ENCODE data around the gene EDAR.

The EDAR gene

GRCh38 chr2:108949316-108950239 is 39.4 kb downstream of the EDAR start:
- Histone ChIP-seq H3K27me3 (ENCODE audit: insufficient read depth, low read length) (no peaks in the 10 kb centered on the region; the same call in 1 of the 2 replicates), H3K9me2 (ENCODE audit: low read depth, low read length) (no peaks in the 10 kb centered on the region), H3K79me2 (ENCODE audit: insufficient read depth, low read length) (no peaks in the 10 kb centered on the region), H3K9me3 (ENCODE audit: low read length) (peaks cover 3% of the 10 kb centered on the region; the same call in 1 of the 2 replicates), H2AFZ (ENCODE audit: low read length) (no peak overlapping the region), H3F3A (ENCODE audit: insufficient read depth, low read length) (no peaks in the 10 kb centered on the region), H4K20me1 (ENCODE audit: insufficient read depth, low read length) (no peaks in the 10 kb centered on the region), H3K4me2 (ENCODE audit: low read length) (no peak overlapping the region), H3K4me3 (ENCODE audit: low read depth, low read length, poor library complexity, severe bottlenecking) (no peak overlapping the region), H3K36me3 (ENCODE audit: insufficient read depth, low read length) (no peaks in the 10 kb centered on the region; the same call in 1 of the 2 replicates), H3K4me1 (ENCODE audit: insufficient read depth, low read length, severe bottlenecking) (no peaks in the 10 kb centered on the region), H3K9ac (ENCODE audit: low read length) (no peak overlapping the region), H3K27ac (ENCODE audit: low read depth, low read length, poor library complexity, severe bottlenecking) (no peak overlapping the region)
- TF ChIP-seq EZH2 (IDR thresholded peaks at IDR 0.05; ENCODE audit: borderline replicate concordance, low read length) (no peak), CTCF (IDR thresholded peaks at IDR 0.05; ENCODE audit: low read length) (no peak)

GRCh38 chr2:108947271-108947907 is 41.6 kb downstream of the EDAR start:
- Histone ChIP-seq H3K27me3 (ENCODE audit: insufficient read depth, low read length) (no peaks in the 10 kb centered on the region; the same call in 1 of the 2 replicates), H3K9me3 (ENCODE audit: low read length) (peaks cover 3% of the 10 kb centered on the region; the same call in 1 of the 2 replicates)

GRCh38 chr2:108946442-108946841 is 42.6 kb downstream of the EDAR start:
- Histone ChIP-seq H3K4me3 (ENCODE audit: low read depth, low read length, poor library complexity, severe bottlenecking) (no peak overlapping the region), H3K79me2 (ENCODE audit: insufficient read depth, low read length) (no peaks in the 10 kb centered on the region), H3K36me3 (ENCODE audit: insufficient read depth, low read length) (no peaks in the 10 kb centered on the region; the same call in 1 of the 2 replicates), H3K9me2 (ENCODE audit: low read depth, low read length) (no peaks in the 10 kb centered on the region), H3F3A (ENCODE audit: insufficient read depth, low read length) (no peaks in the 10 kb centered on the region), H3K9me3 (ENCODE audit: low read length) (peaks cover 3% of the 10 kb centered on the region; the same call in 1 of the 2 replicates), H3K4me1 (ENCODE audit: insufficient read depth, low read length, severe bottlenecking) (no peaks in the 10 kb centered on the region), H2AFZ (ENCODE audit: low read length) (no peak overlapping the region), H3K4me2 (ENCODE audit: low read length) (no peak overlapping the region), H4K20me1 (ENCODE audit: insufficient read depth, low read length) (no peaks in the 10 kb centered on the region), H3K27me3 (ENCODE audit: insufficient read depth, low read length) (no peaks in the 10 kb centered on the region; the same call in 1 of the 2 replicates), H3K27ac (ENCODE audit: low read depth, low read length, poor library complexity, severe bottlenecking) (no peak overlapping the region), H3K9ac (ENCODE audit: low read length) (no peak overlapping the region)
- TF ChIP-seq CTCF (IDR thresholded peaks at IDR 0.05; ENCODE audit: low read length) (no peak), EZH2 (IDR thresholded peaks at IDR 0.05; ENCODE audit: borderline replicate concordance, low read length) (no peak)

More at GRCh38 chr2:108947271-108947907, 41.6 kb downstream of the EDAR start:
- no peaks in the 10 kb centered on the region for H3F3A ChIP-seq (ENCODE audit: insufficient read depth, low read length)
- no peak for TF ChIP-seq EZH2 (IDR thresholded peaks at IDR 0.05; ENCODE audit: borderline replicate concordance, low read length)
- no peak for TF ChIP-seq CTCF (IDR thresholded peaks at IDR 0.05; ENCODE audit: low read length)
- no peak overlapping the region for H3K4me2 ChIP-seq (ENCODE audit: low read length)
- no peaks in the 10 kb centered on the region for H3K79me2 ChIP-seq (ENCODE audit: insufficient read depth, low read length)
- H3K4me1 ChIP-seq (ENCODE audit: insufficient read depth, low read length, severe bottlenecking): no peaks in the 10 kb centered on the region
- H3K36me3 ChIP-seq (ENCODE audit: insufficient read depth, low read length): no peaks in the 10 kb centered on the region; the same call in 1 of the 2 replicates
- no peak overlapping the region for H3K4me3 ChIP-seq (ENCODE audit: low read depth, low read length, poor library complexity, severe bottlenecking)
- H4K20me1 ChIP-seq (ENCODE audit: insufficient read depth, low read length): no peaks in the 10 kb centered on the region
- H3K27ac ChIP-seq (ENCODE audit: low read depth, low read length, poor library complexity, severe bottlenecking): no peak overlapping the region
- H3K9ac ChIP-seq (ENCODE audit: low read length): no peak overlapping the region
- H3K9me2 ChIP-seq (ENCODE audit: low read depth, low read length): no peaks in the 10 kb centered on the region
- no peak overlapping the region for H2AFZ ChIP-seq (ENCODE audit: low read length)
